Fibroblast of the aortic adventitia (primary cell): Measurements from ENCODE around the gene ANKRD27. TPM values are rescaled to one million over a fixed set of nuclear protein-coding genes. Genes with fewer than 3 reads are reported as not detected.

Source experiments
- DNase-seq: peaks from one replicate; pipeline ENCODE4 v3.0.0-alpha.2; 2010; ENCODE audit warnings: low read depth
- H3K4me3 ChIP-seq: 2 replicates; pipeline ENCODE4 v1.5.1; 2011; ENCODE audit warnings: low read depth, mild to moderate bottlenecking, control low read depth, low read length, moderate library complexity
- CTCF ChIP-seq: IDR thresholded peaks from 2 replicates; pipeline ENCODE4 v1.5.1; 2011; ENCODE audit warnings: mild to moderate bottlenecking, low read length, control low read depth, inconsistent platforms; ENCODE audit not compliant: insufficient read depth
- small RNA-seq: library from RNA; depleted of rRNA; stranded (forward); fragments of <200 nt; gene quantifications from one replicate; pipeline ENCODE3, GENCODE V24; 2012
- total RNA-seq: library from RNA; depleted of rRNA; stranded (reverse); fragments of >200 nt; gene quantifications from 2 replicates; pipeline ENCODE4 v1.2.3, GENCODE V29; 2012; ENCODE audit warnings: low replicate concordance

ANKRD27 gene
- total RNA-seq, 1 donor = 29.0 TPM

DNA sequence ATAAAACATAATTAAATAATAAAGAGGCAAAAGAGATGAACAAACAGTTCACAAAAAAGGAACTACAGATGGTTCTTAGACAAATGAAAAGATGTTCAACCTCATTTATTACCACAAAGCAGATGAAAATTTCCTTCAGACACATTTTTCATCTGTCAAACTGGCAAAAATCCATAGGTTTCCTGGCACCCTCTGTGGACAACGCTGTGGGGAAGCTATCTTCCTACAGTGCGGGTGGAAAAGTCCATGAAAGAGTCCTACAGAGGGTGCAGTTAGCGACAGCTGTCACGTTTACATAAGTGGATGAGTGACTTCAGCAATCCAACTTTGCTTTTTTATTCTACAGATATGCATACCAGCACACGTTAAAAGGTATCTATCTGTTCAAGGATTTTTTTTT is 124.3 kb downstream of the ANKRD27 start:
- TF ChIP-seq CTCF = no peak
- no peak overlapping the region for H3K4me3 ChIP-seq
- no peak for DNase-seq

Small RNA genes lying within 50 kb of the gene (small RNA-seq; reads per million reads assigned to genes)
- gene RN7SL789P = not detected
- 0.64 reads per million, percentile 6 among the genes with 10 or more reads in this experiment for gene SNORA68B

Other genes starting within 250 kb of the ANKRD27 start
- gene PDCD5, start 94.0 kb downstream of the ANKRD27 start, total RNA-seq = 71.2 and 161 TPM in 2 replicates
- gene RGS9BP, start 668 bp upstream of the ANKRD27 start, total RNA-seq = 0.36 and 1.5 TPM in 2 replicates
- 3.5 and 10.2 TPM in 2 replicates for gene NUDT19, start 16.6 kb upstream of the ANKRD27 start, total RNA-seq
- gene TDRD12, start 44.6 kb upstream of the ANKRD27 start, total RNA-seq = 0.36 TPM in 1 of 2 replicates, not detected in the other
- gene SLC7A9, start 194.6 kb upstream of the ANKRD27 start, total RNA-seq = not detected in 2 replicates